Spinal cord (tissue), 10 donors: ENCODE results near the gene GNAI3. TPM values are rescaled to one million over a fixed set of nuclear protein-coding genes. Genes with fewer than 3 reads are reported as not detected.

ENCODE experiments used
- DNase-seq, 6 donors: peaks; one replicate each; pipeline versions ENCODE4 v3.0.0 to v3.0.0-alpha.2; 2013 to 2015; ENCODE audit warnings: low spot score in 6 of 6, low read depth in 4 of 6
- H3K27ac ChIP-seq: one replicate; pipeline ENCODE4 v1.5.1; 2013; ENCODE audit warnings: low read depth, low read length, control low read depth
- H3K27me3 ChIP-seq: one replicate; pipeline ENCODE4 v1.6.1; 2013; ENCODE audit warnings: low read length; ENCODE audit not compliant: control insufficient read depth, insufficient read depth
- H3K36me3 ChIP-seq: one replicate; pipeline ENCODE4 v1.6.1; 2013; ENCODE audit warnings: low read length; ENCODE audit not compliant: control insufficient read depth, insufficient read depth
- H3K4me1 ChIP-seq: one replicate; pipeline ENCODE4 v1.6.1; 2013; ENCODE audit warnings: low read length; ENCODE audit not compliant: control insufficient read depth, insufficient read depth
- H3K4me3 ChIP-seq: one replicate; pipeline ENCODE4 v1.5.1; 2013; ENCODE audit warnings: low read depth, low read length, control low read depth
- H3K9me3 ChIP-seq: one replicate; pipeline ENCODE4 v1.6.1; 2013; ENCODE audit warnings: low read length; ENCODE audit not compliant: control insufficient read depth, insufficient read depth
- WGBS: methylation state at CpG from one replicate; pipeline ENCODE4 v1.1.5; 2013; ENCODE audit warnings: missing lambda C conversion rate; ENCODE audit not compliant: insufficient coverage; 5-methylcytosine and 5-hydroxymethylcytosine counted together
- polyA plus RNA-seq, 2 donors: library from polyadenylated mRNA; unstranded; fragments of 120-200 nt; gene quantifications; one replicate each; pipeline ENCODE4 v1.2.1, GENCODE V29; 2013; ENCODE audit not compliant: insufficient read length in 2 of 2
- small RNA-seq: library from RNA; depleted of rRNA; stranded (forward); fragments of <200 nt; gene quantifications from one replicate; pipeline ENCODE3, GENCODE V24; 2014; ENCODE audit warnings: low replicate concordance
- total RNA-seq, 2 donors: library from RNA; depleted of rRNA in 1 of 2; stranded (reverse); fragments of 120-200 nt in 1 of 2; fragments of >200 nt in 1 of 2; gene quantifications; one replicate each; pipeline versions ENCODE4 v1.2.3 to v1.2.4, GENCODE V29; 2013 to 2014
- donor health status: healthy.

Gene GNAI3
- total and polyA plus RNA-seq, 4 donors, result 8.4 to 13.0 (median 10.0) TPM

GRCh38 chr1:109664671-109665070 lies 116.3 kb downstream of the GNAI3 start:
- no CpG with 5 or more reads among the region's 1 CpG for WGBS
- no peaks in the 10 kb centered on the region for H3K9me3 ChIP-seq
- H3K27ac ChIP-seq, result no peak overlapping the region
- H3K4me3 ChIP-seq, result no peak overlapping the region
- H3K4me1 ChIP-seq, result peaks cover 18% of the 10 kb centered on the region
- no peak for DNase-seq
- H3K27me3 ChIP-seq, result no peaks in the 10 kb centered on the region
- H3K36me3 ChIP-seq, result peaks cover 11% of the 10 kb centered on the region

- peak; percentile 62 to 96 (median 80) for DNase-seq
- 0% methylated on average over 12 of the region's 22 CpGs for WGBS
- Histone ChIP-seq H3K4me1 (peaks cover 18% of the 10 kb centered on the region), H3K27ac (peak within 1 kb of the TSS; percentile 25), H3K27me3 (no peaks in the 10 kb centered on the region), H3K36me3 (peaks cover 11% of the 10 kb centered on the region), H3K9me3 (no peaks in the 10 kb centered on the region), H3K4me3 (peak within 1 kb of the TSS; percentile 60)
Measured at GRCh38 chr1:109667452-109668122, 119.2 kb downstream of the GNAI3 start, which contains the start of gene GSTM2. Gene GSTM2 (plus strand): TSS chr1:109668057. CDS start chr1:109668116, 59 bp downstream.

Small RNA genes within 50 kb of the gene (small RNA-seq; reads per million reads assigned to genes)
- gene RNU6V, result not detected

Other genes with a start within 250 kb of the GNAI3 start
- gene MYBPHL, start 241.6 kb upstream of the GNAI3 start, total RNA-seq, result under 1 TPM in 1 of 2 donors, not detected in 1; 0.11 TPM
- gene MYBPHL, start 241.6 kb upstream of the GNAI3 start, polyA plus RNA-seq, result under 1 TPM; 0.22 to 0.68 TPM
- 10 to 100 TPM; 30.1 to 78.6 TPM for gene SORT1, start 150.7 kb upstream of the GNAI3 start, total RNA-seq
- gene SORT1, start 150.7 kb upstream of the GNAI3 start, polyA plus RNA-seq, result 10 to 100 TPM; 59.1 to 65.3 TPM
- 10 to 100 TPM; 33.3 to 67.6 TPM for gene PSMA5, start 122.2 kb upstream of the GNAI3 start, total RNA-seq
- 10 to 100 TPM; 69.9 to 86.0 TPM for gene PSMA5, start 122.2 kb upstream of the GNAI3 start, polyA plus RNA-seq
- gene SYPL2, start 82.1 kb upstream of the GNAI3 start, total RNA-seq, result under 1 TPM; 0.10 to 0.72 TPM
- 1 to 10 TPM in 1 of 2 donors, under 1 TPM in 1; 0.79 to 1.1 TPM for gene SYPL2, start 82.1 kb upstream of the GNAI3 start, polyA plus RNA-seq
- gene ATXN7L2, start 64.7 kb upstream of the GNAI3 start, total RNA-seq, result 1 to 10 TPM; 1.6 to 7.1 TPM
- gene ATXN7L2, start 64.7 kb upstream of the GNAI3 start, polyA plus RNA-seq, result 10 to 100 TPM; 15.8 to 17.1 TPM
- 1 to 10 TPM; 4.7 to 6.1 TPM for gene CYB561D1, start 54.5 kb upstream of the GNAI3 start, total RNA-seq
- gene CYB561D1, start 54.5 kb upstream of the GNAI3 start, polyA plus RNA-seq, result 1 to 10 TPM; 7.4 to 8.5 TPM
- gene AMIGO1, start 38.9 kb upstream of the GNAI3 start, total RNA-seq, result 10 to 100 TPM; 12.6 to 18.9 TPM
- gene AMIGO1, start 38.9 kb upstream of the GNAI3 start, polyA plus RNA-seq, result 10 to 100 TPM; 17.7 to 18.0 TPM
- 10 to 100 TPM in 1 of 2 donors, 1 to 10 TPM in 1; 2.9 to 10.3 TPM for gene GPR61, start 8.7 kb upstream of the GNAI3 start, total RNA-seq
- 10 to 100 TPM in 1 of 2 donors, 1 to 10 TPM in 1; 8.0 to 11.9 TPM for gene GPR61, start 8.7 kb upstream of the GNAI3 start, polyA plus RNA-seq
- gene GNAT2, start 71.0 kb downstream of the GNAI3 start, total RNA-seq, result under 1 TPM in 1 of 2 donors, not detected in 1; 0.33 TPM
- not detected for gene GNAT2, start 71.0 kb downstream of the GNAI3 start, polyA plus RNA-seq
- gene AMPD2, start 71.2 kb downstream of the GNAI3 start, total RNA-seq, result 10 to 100 TPM; 54.3 to 56.4 TPM
- 100 to 1,000 TPM; 100 to 113 TPM for gene AMPD2, start 71.2 kb downstream of the GNAI3 start, polyA plus RNA-seq
- gene GSTM4, start 107.5 kb downstream of the GNAI3 start, total RNA-seq, result 10 to 100 TPM; 24.5 to 24.7 TPM
- gene GSTM4, start 107.5 kb downstream of the GNAI3 start, polyA plus RNA-seq, result 10 to 100 TPM; 45.0 to 48.6 TPM
- 10 to 100 TPM; 50.6 to 86.2 TPM for gene GSTM2, start 119.4 kb downstream of the GNAI3 start, total RNA-seq
- gene GSTM2, start 119.4 kb downstream of the GNAI3 start, polyA plus RNA-seq, result 100 to 1,000 TPM; 184 to 212 TPM
- gene GSTM1, start 139.2 kb downstream of the GNAI3 start, total RNA-seq, result 10 to 100 TPM in 1 of 2 donors, not detected in 1; 28.5 TPM
- 1 to 10 TPM; 1.5 to 1.8 TPM for gene GSTM1, start 139.2 kb downstream of the GNAI3 start, polyA plus RNA-seq
- gene GSTM5, start 163.6 kb downstream of the GNAI3 start, total RNA-seq, result 10 to 100 TPM in 1 of 2 donors, 1 to 10 TPM in 1; 6.6 to 39.9 TPM
- 10 to 100 TPM; 21.0 to 37.0 TPM for gene GSTM5, start 163.6 kb downstream of the GNAI3 start, polyA plus RNA-seq
- 100 to 1,000 TPM; 130 to 154 TPM for gene GSTM3, start 192.4 kb downstream of the GNAI3 start, total RNA-seq
- gene GSTM3, start 192.4 kb downstream of the GNAI3 start, polyA plus RNA-seq, result 100 to 1,000 TPM; 102 to 124 TPM
- not detected for gene EPS8L3, start 215.3 kb downstream of the GNAI3 start, total RNA-seq
- gene EPS8L3, start 215.3 kb downstream of the GNAI3 start, polyA plus RNA-seq, result under 1 TPM in 1 of 2 donors, not detected in 1; 0.17 TPM